Measurements from ENCODE around the gene UBA6. TPM values are rescaled to one million over a fixed set of nuclear protein-coding genes. Genes with fewer than 3 reads are reported as not detected.
A peak's percentile ranks its signal among the peaks of the same experiment; 100 is the strongest.

UBA6 gene
- total and polyA plus RNA-seq, 2 experiments from 2014 or later: 19.8 to 75.2 TPM

DNA sequence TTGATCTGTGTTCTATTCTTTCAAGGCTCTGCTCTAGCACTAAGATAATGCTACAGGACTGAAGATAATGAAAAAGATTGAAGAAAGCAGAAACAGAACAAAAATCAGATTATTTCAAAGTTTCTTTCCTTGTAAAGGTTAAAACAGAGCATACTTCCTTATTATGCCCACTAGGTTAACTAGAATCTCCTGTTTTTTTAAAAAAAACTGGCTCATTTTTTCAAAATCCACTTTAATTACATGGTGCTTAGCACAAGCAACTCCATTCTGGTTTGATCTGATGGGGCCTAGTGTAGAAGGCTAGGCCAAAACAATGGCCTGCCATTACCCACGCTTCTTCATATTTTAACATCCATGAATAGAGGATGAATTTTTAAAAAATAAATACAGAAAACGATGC is 1.2 kb upstream of the UBA6 start:
- H3K9me3 ChIP-seq (ENCODE audit: low read depth): no peaks in the 10 kb centered on the region
- DNase-seq (ENCODE audit: low read depth in 1 of 2, low spot score in 1 of 2): no peak
- H3K4me3 ChIP-seq: peak overlapping the region; percentile 68
- H3K27ac ChIP-seq: no peak overlapping the region
- H3K27me3 ChIP-seq: no peaks in the 10 kb centered on the region
- TF ChIP-seq CTCF (IDR thresholded peaks at IDR 0.05; ENCODE audit: low read depth, low read length): no peak
- H3K4me1 ChIP-seq (ENCODE audit: low read depth): peaks cover 4% of the 10 kb centered on the region
- H3K36me3 ChIP-seq: no peaks in the 10 kb centered on the region

DNA sequence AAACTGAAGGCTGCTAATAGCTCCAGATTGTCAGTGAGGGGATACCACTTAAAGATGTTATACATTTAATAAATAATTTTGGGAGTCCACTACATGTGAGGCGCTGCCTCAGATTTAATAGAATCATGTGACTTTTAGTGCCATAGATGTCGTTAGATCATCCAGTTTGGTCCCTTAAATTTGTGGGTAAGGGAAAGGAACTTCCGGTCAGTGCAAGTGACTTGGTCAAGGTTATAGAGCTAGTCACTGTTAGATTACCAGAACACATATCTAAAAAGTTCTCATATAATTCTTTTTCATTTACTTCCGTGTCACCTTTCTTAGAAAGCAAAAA is 529 bp upstream of the UBA6 start:
- Histone ChIP-seq H3K27ac (no peak overlapping the region), H3K4me1 (ENCODE audit: low read depth) (peaks cover 4% of the 10 kb centered on the region), H3K9me3 (ENCODE audit: low read depth) (no peaks in the 10 kb centered on the region), H3K36me3 (no peaks in the 10 kb centered on the region), H3K27me3 (no peaks in the 10 kb centered on the region), H3K4me3 (peak overlapping the region; percentile 68)
- no peak for DNase-seq (ENCODE audit: low read depth in 1 of 2, low spot score in 1 of 2)
- TF ChIP-seq CTCF (IDR thresholded peaks at IDR 0.05; ENCODE audit: low read depth, low read length): no peak

GRCh38 chr4:67700116-67700737 is 728 bp downstream of the UBA6 start:
- DNase-seq (ENCODE audit: low read depth in 1 of 2, low spot score in 1 of 2): peak in 1 of 2 donors; percentile 17
- peak overlapping the region; percentile 81 for H3K27ac ChIP-seq
- TF ChIP-seq CTCF (IDR thresholded peaks at IDR 0.05; ENCODE audit: low read depth, low read length): no peak

DNA sequence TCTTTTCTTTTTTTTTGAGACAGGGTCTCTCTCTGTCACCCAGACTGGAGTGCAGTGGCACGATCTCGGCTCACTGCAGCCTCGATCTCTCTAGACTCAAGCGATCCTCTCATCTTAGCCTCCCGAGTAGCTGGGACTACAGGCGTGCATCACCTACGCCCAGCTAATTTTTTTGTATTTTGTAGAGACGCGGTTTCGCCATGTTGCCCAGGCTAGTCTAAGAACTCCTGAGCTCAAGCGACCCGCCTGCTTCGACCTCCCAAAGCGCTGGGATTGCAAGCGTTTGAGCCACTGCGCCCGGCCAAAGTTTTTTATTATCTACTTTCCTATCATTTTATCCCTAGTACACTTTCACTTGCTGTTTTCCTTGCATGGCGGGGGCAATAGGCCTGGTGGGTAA is 1.4 kb downstream of the UBA6 start:
- Histone ChIP-seq H3K4me3 (peak overlapping the region; percentile 68), H3K27ac (no peak overlapping the region)
- TF ChIP-seq CTCF (IDR thresholded peaks at IDR 0.05; ENCODE audit: low read depth, low read length): no peak

More at GRCh38 chr4:67700116-67700737, 728 bp downstream of the UBA6 start:
- H3K27me3 ChIP-seq: no peaks in the 10 kb centered on the region
- H3K4me3 ChIP-seq: peak overlapping the region; percentile 68
- no peaks in the 10 kb centered on the region for H3K9me3 ChIP-seq (ENCODE audit: low read depth)
- H3K4me1 ChIP-seq (ENCODE audit: low read depth): peaks cover 4% of the 10 kb centered on the region
- no peaks in the 10 kb centered on the region for H3K36me3 ChIP-seq

DNA sequence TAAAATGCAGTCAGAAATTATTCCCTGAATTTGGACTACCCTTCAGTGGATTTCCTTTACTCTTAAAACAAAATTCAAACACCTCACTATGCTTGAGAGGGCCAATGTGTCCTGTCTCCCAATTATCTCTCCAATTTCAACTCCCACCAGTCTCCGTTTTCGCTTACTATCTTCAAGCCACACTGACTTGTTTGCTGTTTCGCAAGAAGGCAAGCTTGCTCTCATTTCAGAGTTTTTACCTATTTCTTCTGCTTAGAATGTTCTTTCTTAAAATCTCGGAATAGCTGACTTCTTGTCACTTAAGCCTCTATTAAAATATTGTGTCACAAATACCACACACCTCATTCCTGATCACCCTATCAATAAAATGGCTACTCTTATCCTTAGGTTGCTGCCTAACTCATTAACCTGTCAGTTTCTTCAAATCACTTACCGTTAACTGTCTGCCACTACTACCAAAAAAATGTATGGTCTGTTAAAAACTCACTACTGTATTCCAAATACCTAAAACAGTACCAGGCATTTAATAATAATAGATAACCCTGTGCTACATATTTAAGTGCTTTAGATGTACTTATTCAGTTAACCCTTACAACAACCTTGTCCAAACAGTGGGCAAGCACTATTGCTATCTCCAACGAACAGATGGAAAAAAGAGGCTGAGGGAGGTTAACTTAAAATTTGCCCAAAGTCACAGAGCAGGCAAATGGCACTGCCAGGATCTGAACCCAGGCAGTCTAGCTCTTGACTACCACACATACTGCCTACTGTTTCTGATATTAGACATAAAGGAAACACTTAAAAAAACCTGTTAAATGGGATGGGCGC is 2.9 kb downstream of the UBA6 start:
- H3K27ac ChIP-seq: no peak overlapping the region
- DNase-seq (ENCODE audit: low read depth in 1 of 2, low spot score in 1 of 2): peak in 1 of 2 donors; percentile 46
- peaks cover 4% of the 10 kb centered on the region for H3K4me1 ChIP-seq (ENCODE audit: low read depth)
- H3K36me3 ChIP-seq: no peaks in the 10 kb centered on the region
- H3K4me3 ChIP-seq: no peak overlapping the region
- H3K27me3 ChIP-seq: no peaks in the 10 kb centered on the region
- H3K9me3 ChIP-seq (ENCODE audit: low read depth): no peaks in the 10 kb centered on the region
- TF ChIP-seq CTCF (IDR thresholded peaks at IDR 0.05; ENCODE audit: low read depth, low read length): no peak

More for the DNA sequence above, 1.4 kb downstream of the UBA6 start:
- no peaks in the 10 kb centered on the region for H3K27me3 ChIP-seq
- no peak for DNase-seq (ENCODE audit: low read depth in 1 of 2, low spot score in 1 of 2)
- H3K9me3 ChIP-seq (ENCODE audit: low read depth): no peaks in the 10 kb centered on the region
- no peaks in the 10 kb centered on the region for H3K36me3 ChIP-seq
- H3K4me1 ChIP-seq (ENCODE audit: low read depth): peaks cover 4% of the 10 kb centered on the region

Measured in cardiac muscle cell (in vitro differentiated cells and primary cell).